ENCODE results near the gene NRN1L.

NRN1L gene

DNA sequence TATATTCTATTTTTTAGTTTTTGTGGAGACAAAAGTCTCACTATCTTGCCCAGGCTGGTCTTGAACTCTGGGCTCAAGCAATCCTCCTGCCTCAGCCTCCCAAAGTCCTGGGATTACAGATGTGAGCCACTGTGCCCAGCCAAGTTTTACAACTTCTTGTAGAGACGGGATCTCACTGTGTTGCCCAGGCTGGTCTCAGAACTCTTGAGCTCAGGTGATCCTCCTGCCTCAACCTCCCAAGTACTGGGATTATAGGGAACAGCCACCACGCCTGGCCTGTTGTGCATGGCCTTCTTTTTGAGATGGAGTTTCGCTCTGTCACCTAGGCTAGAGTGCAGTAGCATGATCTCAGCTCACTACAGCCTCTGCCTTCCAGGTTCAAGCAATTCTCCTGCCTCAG lies 31.0 kb upstream of the NRN1L start:
- H3K4me3 ChIP-seq (ENCODE audit: low read depth, low read length): no peak overlapping the region
- H3K4me1 ChIP-seq: peaks cover 14% of the 10 kb centered on the region
- TF ChIP-seq, protein P1, sequence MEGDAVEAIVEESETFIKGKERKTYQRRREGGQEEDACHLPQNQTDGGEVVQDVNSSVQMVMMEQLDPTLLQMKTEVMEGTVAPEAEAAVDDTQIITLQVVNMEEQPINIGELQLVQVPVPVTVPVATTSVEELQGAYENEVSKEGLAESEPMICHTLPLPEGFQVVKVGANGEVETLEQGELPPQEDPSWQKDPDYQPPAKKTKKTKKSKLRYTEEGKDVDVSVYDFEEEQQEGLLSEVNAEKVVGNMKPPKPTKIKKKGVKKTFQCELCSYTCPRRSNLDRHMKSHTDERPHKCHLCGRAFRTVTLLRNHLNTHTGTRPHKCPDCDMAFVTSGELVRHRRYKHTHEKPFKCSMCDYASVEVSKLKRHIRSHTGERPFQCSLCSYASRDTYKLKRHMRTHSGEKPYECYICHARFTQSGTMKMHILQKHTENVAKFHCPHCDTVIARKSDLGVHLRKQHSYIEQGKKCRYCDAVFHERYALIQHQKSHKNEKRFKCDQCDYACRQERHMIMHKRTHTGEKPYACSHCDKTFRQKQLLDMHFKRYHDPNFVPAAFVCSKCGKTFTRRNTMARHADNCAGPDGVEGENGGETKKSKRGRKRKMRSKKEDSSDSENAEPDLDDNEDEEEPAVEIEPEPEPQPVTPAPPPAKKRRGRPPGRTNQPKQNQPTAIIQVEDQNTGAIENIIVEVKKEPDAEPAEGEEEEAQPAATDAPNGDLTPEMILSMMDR (IDR thresholded peaks at IDR 0.05): no peak
- H3K4me2 ChIP-seq (ENCODE audit: low read length): no peak overlapping the region
- H3K79me2 ChIP-seq: peaks cover 77% of the 10 kb centered on the region
- no peak overlapping the region for H3K27ac ChIP-seq
- no peaks in the 10 kb centered on the region for H3K27me3 ChIP-seq (ENCODE audit: control insufficient read depth, insufficient read depth, low read length)
- no peaks in the 10 kb centered on the region for H3K36me3 ChIP-seq (ENCODE audit: control insufficient read depth, insufficient read depth, low read length)
- H3K9ac ChIP-seq: no peak overlapping the region
- no peak overlapping the region for H2AFZ ChIP-seq
- H3K9me3 ChIP-seq (ENCODE audit: control insufficient read depth, low read length): no peaks in the 10 kb centered on the region

DNA sequence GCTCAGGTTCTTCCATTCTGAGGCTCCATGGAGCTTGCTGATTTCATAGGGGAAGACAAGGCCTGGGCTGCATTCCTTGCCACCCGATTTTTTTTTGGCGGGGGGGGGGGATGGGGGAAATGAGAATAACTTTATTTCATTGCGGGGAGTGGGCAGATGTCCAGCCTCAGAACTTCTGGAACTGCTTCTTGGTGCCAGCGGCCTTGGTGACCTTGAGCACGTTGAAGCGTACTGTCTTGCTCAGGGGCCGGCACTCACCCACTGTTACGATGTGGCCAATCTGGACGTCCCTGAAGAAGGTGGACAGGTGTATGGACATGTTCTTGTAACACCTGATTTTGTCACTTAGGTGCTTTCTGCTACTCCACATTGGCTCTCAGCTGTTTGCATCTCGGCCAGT lies 28.9 kb upstream of the NRN1L start:
- H3K27ac ChIP-seq: no peak overlapping the region
- H3K79me2 ChIP-seq: peaks cover 73% of the 10 kb centered on the region
- no peaks in the 10 kb centered on the region for H3K9me3 ChIP-seq (ENCODE audit: control insufficient read depth, low read length)
- peaks cover 14% of the 10 kb centered on the region for H3K4me1 ChIP-seq
- H3K9ac ChIP-seq: no peak overlapping the region
- no peak overlapping the region for H3K4me3 ChIP-seq (ENCODE audit: low read depth, low read length)
- no peaks in the 10 kb centered on the region for H3K36me3 ChIP-seq (ENCODE audit: control insufficient read depth, insufficient read depth, low read length)
- TF ChIP-seq, protein P1 (IDR thresholded peaks at IDR 0.05): no peak
- no peaks in the 10 kb centered on the region for H3K27me3 ChIP-seq (ENCODE audit: control insufficient read depth, insufficient read depth, low read length)
- H3K4me2 ChIP-seq (ENCODE audit: low read length): no peak overlapping the region
- H2AFZ ChIP-seq: no peak overlapping the region

DNA sequence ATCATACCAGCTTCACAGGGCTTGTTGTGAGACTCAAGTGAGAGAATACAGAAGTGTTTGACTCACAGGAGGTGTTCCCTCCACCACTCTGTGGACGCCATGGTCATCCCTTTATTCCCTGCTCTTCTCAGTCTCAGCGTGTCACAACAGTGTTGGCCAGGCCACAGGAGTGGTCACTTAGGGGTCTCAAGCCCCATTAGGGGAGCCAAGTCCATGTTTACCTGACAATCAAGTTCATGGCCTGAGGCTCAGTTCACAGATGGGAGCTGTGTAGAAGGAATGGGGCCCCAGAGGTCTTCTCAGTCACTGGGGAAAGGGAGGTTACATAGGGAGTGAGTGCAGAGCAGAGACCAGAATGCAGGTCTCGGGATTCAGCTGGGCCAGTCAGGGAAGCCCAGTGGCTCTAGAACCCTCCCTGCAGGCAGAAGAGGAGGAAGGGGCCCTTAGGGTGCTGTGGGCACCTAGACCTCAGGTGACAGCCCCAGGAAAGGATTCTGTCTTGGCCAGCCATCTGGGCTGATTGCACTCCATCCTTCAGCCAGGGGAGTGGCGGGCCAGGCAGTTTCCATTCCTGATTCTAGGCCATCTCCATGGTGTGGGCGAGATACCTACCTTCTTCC lies 27.6 kb upstream of the NRN1L start:
- Histone ChIP-seq H3K36me3 (ENCODE audit: control insufficient read depth, insufficient read depth, low read length) (no peaks in the 10 kb centered on the region), H3K27ac (no peak overlapping the region), H3K4me1 (peaks cover 14% of the 10 kb centered on the region), H3K9ac (no peak overlapping the region), H3K9me3 (ENCODE audit: control insufficient read depth, low read length) (no peaks in the 10 kb centered on the region), H3K4me2 (ENCODE audit: low read length) (no peak overlapping the region), H3K4me3 (ENCODE audit: low read depth, low read length) (no peak overlapping the region), H3K27me3 (ENCODE audit: control insufficient read depth, insufficient read depth, low read length) (no peaks in the 10 kb centered on the region), H3K79me2 (peaks cover 68% of the 10 kb centered on the region), H2AFZ (no peak overlapping the region)
- TF ChIP-seq, protein P1 (IDR thresholded peaks at IDR 0.05): no peak

DNA sequence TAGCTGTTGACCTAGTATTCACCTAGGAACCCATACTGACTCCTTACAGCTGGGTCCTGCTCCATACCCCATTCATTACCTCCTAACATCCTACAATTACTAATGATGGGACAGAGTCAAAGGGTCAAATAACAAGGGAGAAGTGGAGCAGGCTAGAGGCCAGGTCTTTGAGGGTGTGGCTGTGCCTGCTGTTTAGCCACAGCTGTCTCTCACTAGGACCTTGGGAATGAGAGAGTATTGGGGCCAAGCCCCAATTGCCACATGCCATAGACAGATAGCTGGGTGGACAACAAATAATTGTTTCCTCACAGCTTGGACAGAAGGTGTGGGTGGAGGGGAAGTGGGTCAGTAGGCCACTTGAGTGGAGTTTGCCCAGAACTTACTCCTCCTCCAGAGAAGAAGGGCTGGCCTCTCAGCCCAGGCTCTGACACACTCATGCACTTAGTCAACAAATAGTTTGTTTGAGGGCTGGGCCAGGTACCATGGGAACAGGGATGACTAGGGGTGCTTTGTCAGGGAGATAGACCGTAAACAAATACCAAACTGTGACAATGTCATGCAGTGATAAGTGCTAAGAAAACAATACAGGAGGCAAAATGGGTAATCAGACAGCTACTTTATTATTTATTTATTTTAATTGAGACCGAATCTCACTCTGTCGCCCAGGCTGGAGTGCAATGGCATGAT lies 27.0 kb upstream of the NRN1L start:
- H3K4me3 ChIP-seq (ENCODE audit: low read depth, low read length): no peak overlapping the region
- H3K4me2 ChIP-seq (ENCODE audit: low read length): no peak overlapping the region
- no peak overlapping the region for H2AFZ ChIP-seq
- H3K4me1 ChIP-seq: peaks cover 14% of the 10 kb centered on the region
- H3K9ac ChIP-seq: no peak overlapping the region
- peak overlapping the region; percentile 62 for H3K27ac ChIP-seq
- TF ChIP-seq, protein P1 (IDR thresholded peaks at IDR 0.05): no peak
- H3K79me2 ChIP-seq: peaks cover 69% of the 10 kb centered on the region
- no peaks in the 10 kb centered on the region for H3K9me3 ChIP-seq (ENCODE audit: control insufficient read depth, low read length)
- H3K27me3 ChIP-seq (ENCODE audit: control insufficient read depth, insufficient read depth, low read length): no peaks in the 10 kb centered on the region
- H3K36me3 ChIP-seq (ENCODE audit: control insufficient read depth, insufficient read depth, low read length): no peaks in the 10 kb centered on the region

DNA sequence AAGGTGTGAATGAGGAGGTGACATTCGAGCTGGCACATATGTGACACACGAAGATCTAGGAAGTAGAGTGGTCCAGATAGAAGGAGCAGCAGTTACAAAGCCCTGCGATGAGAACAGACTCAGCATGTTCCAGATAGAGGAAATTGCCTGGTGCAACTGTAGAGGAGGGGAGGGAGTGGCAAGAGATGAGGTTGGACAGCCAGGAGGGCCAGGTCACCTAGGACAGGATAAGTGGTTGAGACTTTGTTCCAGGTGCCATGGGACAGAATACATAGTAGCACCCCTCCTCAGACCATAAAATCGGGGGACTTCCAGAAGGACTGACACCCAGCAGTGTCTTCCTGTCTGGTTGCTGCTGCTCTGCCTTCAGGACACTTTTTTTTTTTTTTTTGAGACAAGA lies 26.2 kb upstream of the NRN1L start:
- Histone ChIP-seq H3K27ac (peak overlapping the region; percentile 62), H3K4me1 (peaks cover 14% of the 10 kb centered on the region), H3K9me3 (ENCODE audit: control insufficient read depth, low read length) (no peaks in the 10 kb centered on the region), H3K4me3 (ENCODE audit: low read depth, low read length) (no peak overlapping the region), H3K79me2 (peaks cover 63% of the 10 kb centered on the region), H3K9ac (no peak overlapping the region), H3K4me2 (ENCODE audit: low read length) (no peak overlapping the region), H3K27me3 (ENCODE audit: control insufficient read depth, insufficient read depth, low read length) (no peaks in the 10 kb centered on the region), H2AFZ (no peak overlapping the region), H3K36me3 (ENCODE audit: control insufficient read depth, insufficient read depth, low read length) (no peaks in the 10 kb centered on the region)
- TF ChIP-seq, protein P1 (IDR thresholded peaks at IDR 0.05): no peak

All from parathyroid adenoma (tissue), 2 donors.